Keratinocyte (primary cell): ENCODE measurements around the gene CST1. TPM values are rescaled to one million over a fixed set of nuclear protein-coding genes. Genes with fewer than 3 reads are reported as not detected.

Experiments
- DNase-seq: peaks from one replicate; pipeline ENCODE4 v3.0.0-alpha.2; 2011; ENCODE audit warnings: low read depth, missing footprints, low spot score
- FAIRE-seq: peaks from 2 replicates; lab custom pipeline; 2011; peaks lifted over from hg19 to GRCh38; lab: Jason Lieb, UNC
- H2AFZ ChIP-seq: 2 replicates; pipeline ENCODE4 v1.6.0; 2012; ENCODE audit warnings: low read length, control low read depth, inconsistent platforms; ENCODE audit not compliant: control insufficient read depth
- H3K27ac ChIP-seq: 2 replicates; pipeline ENCODE4 v1.5.1; 2011; ENCODE audit warnings: low read length; ENCODE audit not compliant: control insufficient read depth, insufficient read depth
- H3K27me3 ChIP-seq: 3 replicates; pipeline ENCODE4 v1.6.0; 2011; ENCODE audit warnings: low read length; ENCODE audit not compliant: control insufficient read depth, insufficient read depth; ENCODE audit errors: extremely low read depth
- H3K36me3 ChIP-seq, 2 experiments: 2 replicates in 1 of 2; 3 replicates in 1 of 2; pipeline ENCODE4 v1.5.1; 2011; ENCODE audit warnings: low read length in 2 of 2, mild to moderate bottlenecking in 1 of 2; ENCODE audit not compliant: control insufficient read depth in 2 of 2, insufficient read depth in 2 of 2; ENCODE audit errors: extremely low read depth in 1 of 2
- H3K4me1 ChIP-seq: 3 replicates; pipeline ENCODE4 v1.5.1; 2011; ENCODE audit warnings: low read length; ENCODE audit not compliant: control insufficient read depth, insufficient read depth; ENCODE audit errors: extremely low read depth
- H3K4me2 ChIP-seq: 3 replicates; pipeline ENCODE4 v1.6.0; 2011; ENCODE audit warnings: low read depth, low read length; ENCODE audit not compliant: control insufficient read depth, insufficient read depth; ENCODE audit errors: extremely low read depth
- H3K4me3 ChIP-seq, 3 experiments: fragments of 200-600 bp in 1 of 3; sonication (generic) in 1 of 3; 2 replicates in 2 of 3; 3 replicates in 1 of 3; pipeline ENCODE4 v1.5.1; 2011 to 2016; ENCODE audit warnings: low read length in 3 of 3, mild to moderate bottlenecking in 3 of 3, control low read depth in 2 of 3, inconsistent platforms in 1 of 3, low read depth in 1 of 3, mixed read lengths in 1 of 3, mixed run types in 1 of 3, moderate library complexity in 1 of 3; ENCODE audit not compliant: control insufficient read depth in 2 of 3, insufficient read depth in 2 of 3; ENCODE audit errors: extremely low read depth in 1 of 3
- H3K79me2 ChIP-seq: 2 replicates; pipeline ENCODE4 v1.6.0; 2012; ENCODE audit warnings: low read length; ENCODE audit not compliant: control insufficient read depth, insufficient read depth
- H3K9ac ChIP-seq: 3 replicates; pipeline ENCODE4 v1.6.0; 2011; ENCODE audit warnings: low read length; ENCODE audit not compliant: control insufficient read depth, insufficient read depth; ENCODE audit errors: extremely low read depth
- H3K9me1 ChIP-seq: 3 replicates; pipeline ENCODE4 v1.6.0; 2011; ENCODE audit warnings: low read length; ENCODE audit not compliant: control insufficient read depth, insufficient read depth; ENCODE audit errors: extremely low read depth
- H3K9me3 ChIP-seq: 2 replicates; pipeline ENCODE4 v1.5.1; 2012; ENCODE audit warnings: low read depth, low read length; ENCODE audit not compliant: control insufficient read depth
- H4K20me1 ChIP-seq: 3 replicates; pipeline ENCODE4 v1.6.0; 2011; ENCODE audit warnings: low read length; ENCODE audit not compliant: control insufficient read depth, insufficient read depth; ENCODE audit errors: extremely low read depth
- CTCF ChIP-seq, 3 experiments: IDR thresholded peaks in 1 of 3; conservative IDR thresholded peaks in 1 of 3; optimal IDR thresholded peaks in 1 of 3; 2 replicates in 2 of 3; 3 replicates in 1 of 3; pipeline versions ENCODE3 to v1.5.1; 2011; ENCODE audit warnings: low read length in 3 of 3, mild to moderate bottlenecking in 3 of 3, moderate library complexity in 2 of 3, control low read depth in 1 of 3, inconsistent platforms in 1 of 3; ENCODE audit not compliant: insufficient read depth in 2 of 3; ENCODE audit errors: extremely low read depth in 1 of 3
- EZH2 ChIP-seq: IDR thresholded peaks from one replicate; pipeline ENCODE4 v1.6.1; 2012; ENCODE audit warnings: inconsistent platforms, mild to moderate bottlenecking, low read length, moderate library complexity
- dilution Hi-C: fragments of 300-500 bp; cut with MboI; formaldehyde crosslinking; loops from one replicate; pipeline ENCODE4 v1.7.0; 2020; ENCODE audit warnings: low sequenced_read_pairs; ENCODE audit not compliant: extremely low pct_ligation_motif_present
- polyA plus RNA-seq, 5 experiments: library from polyadenylated mRNA; depleted of rRNA in 3 of 5; stranded (reverse) in 3 of 5; stranded (forward) in 1 of 5; unstranded in 1 of 5; fragments of >200 nt; gene quantifications; 1 replicate in 1 of 5; 2 replicates in 3 of 5; 3 replicates in 1 of 5; pipeline versions ENCODE4 v1.2.1 to v1.2.3, GENCODE V29; 2011 to 2012; ENCODE audit warnings: missing spikeins in 2 of 5, low read depth in 1 of 5, low replicate concordance in 1 of 5

CST1 gene
- polyA plus RNA-seq, 1 donor (not counting 4 experiments of a cell fraction or from before 2014, with no cell fraction given), result not detected

GRCh38 chr20:23754731-23755130 lies 4.0 kb upstream of the CST1 start:
- H3K27ac ChIP-seq, result no peak overlapping the region
- no peak overlapping the region for H3K9ac ChIP-seq
- FAIRE-seq, result no peak
- no peaks in the 10 kb centered on the region for H4K20me1 ChIP-seq
- DNase-seq, result no peak
- no peaks in the 10 kb centered on the region for H3K79me2 ChIP-seq
- no peak overlapping the region for H3K4me3 ChIP-seq
- H3K36me3 ChIP-seq, result no peaks in the 10 kb centered on the region
- H3K27me3 ChIP-seq, result no peaks in the 10 kb centered on the region
- H3K9me3 ChIP-seq, result no peaks in the 10 kb centered on the region
- no peaks in the 10 kb centered on the region for H3K4me1 ChIP-seq
- H2AFZ ChIP-seq, result no peak overlapping the region
- H3K4me2 ChIP-seq, result no peak overlapping the region
- H3K9me1 ChIP-seq, result no peaks in the 10 kb centered on the region
- dilution Hi-C loops, result no loop called here
- TF ChIP-seq CTCF (optimal IDR thresholded peaks at IDR 0.05 in 1 of 3, IDR thresholded peaks at IDR 0.05 in 1 of 3, conservative IDR thresholded peaks at IDR 0.05 in 1 of 3; ENCODE audit: extremely low read depth in 1 of 3, insufficient read depth in 2 of 3, low read length in 3 of 3) (no peak), EZH2 (no peak)

- no peaks in the 10 kb centered on the region for H3K27me3 ChIP-seq
- no peaks in the 10 kb centered on the region for H4K20me1 ChIP-seq
- no peak overlapping the region for H3K9ac ChIP-seq
- H2AFZ ChIP-seq, result no peak overlapping the region
- FAIRE-seq, result no peak
- H3K9me3 ChIP-seq, result no peaks in the 10 kb centered on the region
- H3K4me3 ChIP-seq, result no peak overlapping the region
- no peaks in the 10 kb centered on the region for H3K36me3 ChIP-seq
- no peak overlapping the region for H3K27ac ChIP-seq
- TF ChIP-seq EZH2, result no peak
- no peak for TF ChIP-seq CTCF (optimal IDR thresholded peaks at IDR 0.05 in 1 of 3, IDR thresholded peaks at IDR 0.05 in 1 of 3, conservative IDR thresholded peaks at IDR 0.05 in 1 of 3; ENCODE audit: extremely low read depth in 1 of 3, insufficient read depth in 2 of 3, low read length in 3 of 3)
- no peak overlapping the region for H3K4me2 ChIP-seq
- no peaks in the 10 kb centered on the region for H3K4me1 ChIP-seq
- H3K9me1 ChIP-seq, result no peaks in the 10 kb centered on the region
- DNase-seq, result no peak
- no peaks in the 10 kb centered on the region for H3K79me2 ChIP-seq
- dilution Hi-C loops, result no loop called here
Observed at GRCh38 chr20:23753589-23753988, 2.9 kb upstream of the CST1 start.
